NB4 (cell line): ENCODE measurements around the gene SOBP.

Experiments
- CTCF ChIP-seq: IDR thresholded peaks from one replicate; pipeline ENCODE4 v1.5.1; 2012; ENCODE audit warnings: low read depth, low read length
- MYC ChIP-seq: IDR thresholded peaks from 2 replicates; pipeline ENCODE4 v1.6.1; 2011; ENCODE audit warnings: low read depth, low read length
- POLR2A ChIP-seq: IDR thresholded peaks from 2 replicates; pipeline ENCODE4 v1.6.1; 2011; ENCODE audit warnings: mild to moderate bottlenecking; ENCODE audit not compliant: insufficient read length; ENCODE audit errors: extremely low read depth
- TF ChIP-seq, protein P1 (sequence below): IDR thresholded peaks from 2 replicates; pipeline ENCODE4 v1.6.1; 2011; ENCODE audit warnings: low read depth, low read length

DNA sequence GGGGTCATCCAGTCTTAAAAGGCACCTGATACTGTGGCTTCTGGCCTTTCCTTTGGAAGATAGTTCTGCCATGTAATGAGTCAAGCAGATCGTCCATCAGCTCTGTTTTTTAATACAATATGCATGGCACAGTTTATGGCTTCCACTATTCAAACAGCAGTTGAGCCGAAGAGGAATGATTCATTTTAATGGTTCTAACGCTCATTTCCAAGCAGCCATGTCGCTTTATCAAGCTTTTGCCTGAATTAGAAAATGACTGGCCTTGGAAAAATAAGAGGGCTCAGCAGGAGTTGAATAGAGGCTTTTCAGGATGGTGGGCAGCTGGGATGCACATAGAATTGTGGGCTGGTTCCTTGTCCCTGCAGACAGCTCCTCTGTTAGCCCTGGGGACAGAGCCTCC lies 138.1 kb downstream of the SOBP start:
- TF ChIP-seq CTCF (no peak), POLR2A (no peak), MYC (no peak)
- TF ChIP-seq, protein P1, sequence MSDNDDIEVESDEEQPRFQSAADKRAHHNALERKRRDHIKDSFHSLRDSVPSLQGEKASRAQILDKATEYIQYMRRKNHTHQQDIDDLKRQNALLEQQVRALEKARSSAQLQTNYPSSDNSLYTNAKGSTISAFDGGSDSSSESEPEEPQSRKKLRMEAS = no peak
